GM18909 (cell line): Measurements from ENCODE around the gene UNC45A.
A peak's percentile ranks its signal among the peaks of the same experiment; 100 is the strongest.

Source experiments
- ATAC-seq: cut with Tn5 transposase; IDR thresholded peaks from one replicate; pipeline ENCODE4 v1.9.1; 2021; ENCODE audit warnings: mild to moderate bottlenecking; ENCODE audit not compliant: unreplicated experiment, poor library complexity

UNC45A gene

GRCh38 chr15:90957791-90958190 is 22.7 kb downstream of the UNC45A start:
- ATAC-seq = no peak

- ATAC-seq = no peak
These were observed 24.0 kb downstream of the UNC45A start for GRCh38 chr15:90959028-90959595.

- ATAC-seq = no peak
These were observed 24.8 kb downstream of the UNC45A start for GRCh38 chr15:90959894-90960293.

GRCh38 chr15:90960298-90961091 is 25.4 kb downstream of the UNC45A start:
- ATAC-seq = no peak

- no peak for ATAC-seq
These were observed 26.9 kb downstream of the UNC45A start for GRCh38 chr15:90962021-90962420.

- ATAC-seq = no peak
These were observed 31.2 kb downstream of the UNC45A start for GRCh38 chr15:90966262-90966661.

GRCh38 chr15:90967206-90967605 is 32.1 kb downstream of the UNC45A start:
- ATAC-seq = no peak

GRCh38 chr15:90968434-90968833 is 33.3 kb downstream of the UNC45A start:
- ATAC-seq = no peak

GRCh38 chr15:90970274-90970673 is 35.2 kb downstream of the UNC45A start:
- no peak for ATAC-seq

GRCh38 chr15:90972133-90972532 is 37.0 kb downstream of the UNC45A start:
- no peak for ATAC-seq

GRCh38 chr15:90974216-90974615 is 39.1 kb downstream of the UNC45A start:
- ATAC-seq = no peak

- no peak for ATAC-seq
These were observed 44.5 kb downstream of the UNC45A start for GRCh38 chr15:90979582-90979981.

- ATAC-seq = peak; percentile 81
These were observed 46.6 kb downstream of the UNC45A start for GRCh38 chr15:90981681-90982080.

GRCh38 chr15:90982135-90982534 is 47.0 kb downstream of the UNC45A start:
- ATAC-seq = peak; percentile 35

GRCh38 chr15:90986790-90987507 is 51.9 kb downstream of the UNC45A start:
- no peak for ATAC-seq

GRCh38 chr15:90987561-90988141 is 52.6 kb downstream of the UNC45A start:
- no peak for ATAC-seq

- no peak for ATAC-seq
These were observed 53.2 kb downstream of the UNC45A start for GRCh38 chr15:90988296-90988695.

- no peak for ATAC-seq
These were observed 54.1 kb downstream of the UNC45A start for GRCh38 chr15:90989040-90989768.

- no peak for ATAC-seq
These were observed 55.4 kb downstream of the UNC45A start for GRCh38 chr15:90990446-90990845.

GRCh38 chr15:90991587-90992285 is 56.7 kb downstream of the UNC45A start:
- no peak for ATAC-seq
